ENCODE data around the gene BLMH. TPM values are rescaled to one million over a fixed set of nuclear protein-coding genes. Genes with fewer than 3 reads are reported as not detected.
A peak's percentile ranks its signal among the peaks of the same experiment; 100 is the strongest.

Gene BLMH
- total RNA-seq, 2 donors from 2014 or later: 18.7 to 48.1 TPM

- intact Hi-C loops (cut with DNase I): no loop called here
Measured at GRCh38 chr17:30292286-30292858, 628 bp upstream of the BLMH start.

GRCh38 chr17:30290696-30291542 lies 825 bp downstream of the BLMH start:
- DNase-seq (peak; percentile 48 to 70 (median 52)), ATAC-seq (peak; percentile 49)
- TF ChIP-seq POLR2A (IDR thresholded peaks at IDR 0.05): no peak
- TF ChIP-seq CTCF (IDR thresholded peaks at IDR 0.05): no peak
- peaks cover 11% of the 10 kb centered on the region for H3K4me1 ChIP-seq
- no peaks in the 10 kb centered on the region for H3K9me3 ChIP-seq
- intact Hi-C loops (cut with DNase I): no loop called here
- H3K27ac ChIP-seq: peak overlapping the region in 3 of 4 donors; percentile 63 to 70 (median 65)
- WGBS, 2 donors: 2 to 6% methylated on average over 9 to 22 of the region's 22 CpGs
- peaks cover 0 to 12% of the 10 kb centered on the region in 2 donors for H3K36me3 ChIP-seq (replicated peaks in 1 of 2; ENCODE audit: insufficient read depth in 1 of 2, low read depth in 2 of 2)
- H3K27me3 ChIP-seq: no peaks in the 10 kb centered on the region
- H3K4me3 ChIP-seq: peak overlapping the region; percentile 86 to 98

More at GRCh38 chr17:30292286-30292858, 628 bp upstream of the BLMH start:
- H3K4me1 ChIP-seq: peaks cover 11% of the 10 kb centered on the region
- WGBS, 2 donors: 29 to 50% methylated on average over 11 to 17 of the region's 17 CpGs
- H3K27me3 ChIP-seq: no peaks in the 10 kb centered on the region
- no peak for TF ChIP-seq CTCF (IDR thresholded peaks at IDR 0.05)
- TF ChIP-seq POLR2A (IDR thresholded peaks at IDR 0.05): no peak
- ATAC-seq (no peak), DNase-seq (no peak)
- H3K4me3 ChIP-seq: peak overlapping the region; percentile 38 to 98
- H3K9me3 ChIP-seq: no peaks in the 10 kb centered on the region
- H3K27ac ChIP-seq: peak overlapping the region in 3 of 4 donors; percentile 63 to 70 (median 65)
- H3K36me3 ChIP-seq (replicated peaks in 1 of 2; ENCODE audit: insufficient read depth in 1 of 2, low read depth in 2 of 2): peaks cover 0 to 4% of the 10 kb centered on the region in 2 donors

GRCh38 chr17:30290077-30290476 lies 1.7 kb downstream of the BLMH start:
- DNase-seq (no peak), ATAC-seq (no peak)
- no peaks in the 10 kb centered on the region for H3K9me3 ChIP-seq
- peaks cover 11% of the 10 kb centered on the region for H3K4me1 ChIP-seq
- no peak overlapping the region for H3K4me3 ChIP-seq
- H3K36me3 ChIP-seq (replicated peaks in 1 of 2; ENCODE audit: insufficient read depth in 1 of 2, low read depth in 2 of 2): peaks cover 0 to 15% of the 10 kb centered on the region in 2 donors
- H3K27ac ChIP-seq: no peak overlapping the region
- intact Hi-C loops (cut with DNase I): no loop called here
- 73 to 78% methylated on average over 2 of the region's 2 CpGs for WGBS, 2 donors
- TF ChIP-seq POLR2A (IDR thresholded peaks at IDR 0.05): no peak
- no peak for TF ChIP-seq CTCF (IDR thresholded peaks at IDR 0.05)
- H3K27me3 ChIP-seq: no peaks in the 10 kb centered on the region

- peaks cover 0 to 15% of the 10 kb centered on the region in 2 donors for H3K36me3 ChIP-seq (replicated peaks in 1 of 2; ENCODE audit: insufficient read depth in 1 of 2, low read depth in 2 of 2)
- ATAC-seq: no peak
- DNase-seq: no peak
Measured at GRCh38 chr17:30279156-30279555, 12.6 kb downstream of the BLMH start.

More at GRCh38 chr17:30279156-30279555, 12.6 kb downstream of the BLMH start:
- Histone ChIP-seq H3K4me3 (no peak overlapping the region), H3K9me3 (no peaks in the 10 kb centered on the region), H3K27ac (no peak overlapping the region), H3K4me1 (no peaks in the 10 kb centered on the region), H3K27me3 (no peaks in the 10 kb centered on the region)
- TF ChIP-seq CTCF (IDR thresholded peaks at IDR 0.05): no peak
- no peak for TF ChIP-seq POLR2A (IDR thresholded peaks at IDR 0.05)
- intact Hi-C loops (cut with DNase I): no loop called here
